Peyer's patch (tissue), 4 donors: Measurements from ENCODE around the gene NPFF. TPM values are rescaled to one million over a fixed set of nuclear protein-coding genes. Genes with fewer than 3 reads are reported as not detected.

ENCODE experiments used
- DNase-seq, 3 donors: peaks; one replicate each; pipeline ENCODE4 v3.0.0-alpha.2; 2017 to 2019
- H3K27ac ChIP-seq, 4 donors: fragments of 200-600 bp; sonication (generic); one replicate each; pipeline ENCODE4 v1.5.1; 2016 to 2019
- H3K27me3 ChIP-seq, 2 donors: fragments of 200-600 bp; sonication (generic); one replicate each; pipeline ENCODE4 v1.5.1; 2019
- H3K36me3 ChIP-seq, 3 donors: fragments of 200-600 bp; sonication (generic); one replicate each; pipeline ENCODE4 v1.5.1; 2016 to 2019
- H3K4me1 ChIP-seq, 4 donors: fragments of 200-600 bp; sonication (generic); one replicate each; pipeline ENCODE4 v1.5.1; 2016 to 2019
- H3K4me3 ChIP-seq, 4 donors: fragments of 200-600 bp; sonication (generic); 1 replicate in 3 of 4; 2 replicates in 1 of 4; pipeline ENCODE4 v1.5.1; 2016 to 2019; ENCODE audit warnings: mild to moderate bottlenecking in 1 of 4
- H3K9me3 ChIP-seq, 4 donors: fragments of 200-600 bp; sonication (generic); one replicate each; pipeline ENCODE4 v1.5.1; 2016 to 2019; ENCODE audit warnings: mild to moderate bottlenecking in 1 of 4
- CTCF ChIP-seq, 6 experiments: fragments of 450-650 bp in 4 of 6; fragments of 200-600 bp in 2 of 6; sonication (generic) in 1 of 6; IDR thresholded peaks; one replicate each; pipeline ENCODE4 v1.5.1; 2017 to 2019; ENCODE audit warnings: antibody characterized with exemption in 6 of 6, mild to moderate bottlenecking in 3 of 6, moderate library complexity in 1 of 6
- POLR2A ChIP-seq, 2 donors: fragments of 450-650 bp; IDR thresholded peaks; one replicate each; pipeline ENCODE4 v1.5.1; 2017; ENCODE audit warnings: antibody characterized with exemption in 2 of 2, mild to moderate bottlenecking in 2 of 2, moderate library complexity in 2 of 2
- total RNA-seq, 4 donors: library from RNA; depleted of rRNA; stranded (reverse); fragments of >200 nt; gene quantifications; one replicate each; pipeline ENCODE4 v1.1.0, GENCODE V29; 2016

Gene NPFF
- total RNA-seq, 4 donors from 2014 or later, result not detected

DNA sequence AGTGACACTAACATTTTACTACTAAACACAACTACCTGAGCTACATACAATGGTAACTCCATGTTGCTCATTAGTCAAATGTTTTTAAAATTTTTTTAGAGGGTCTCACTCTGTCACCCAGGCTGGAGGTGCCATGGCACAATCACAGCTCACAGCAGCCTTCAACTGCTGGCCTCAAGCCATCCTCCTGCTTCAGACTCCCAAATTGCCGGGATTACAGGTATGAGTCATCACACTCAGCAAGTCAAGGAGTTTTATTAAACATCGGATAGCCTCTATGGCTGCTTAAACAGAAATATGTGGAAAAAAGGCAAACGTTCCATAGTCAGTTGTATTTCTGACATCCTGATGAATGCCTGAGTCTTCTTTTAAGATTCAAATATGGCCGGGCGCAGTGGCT, 11.1 kb upstream of the NPFF start:
- Histone ChIP-seq H3K4me1 (no peaks in the 10 kb centered on the region), H3K36me3 (peaks cover 0 to 97% (median 5%) of the 10 kb centered on the region in 3 donors), H3K27me3 (no peaks in the 10 kb centered on the region), H3K4me3 (no peak overlapping the region), H3K27ac (no peak overlapping the region), H3K9me3 (no peaks in the 10 kb centered on the region)
- no peak for TF ChIP-seq CTCF (IDR thresholded peaks at IDR 0.05)
- no peak for TF ChIP-seq POLR2A (IDR thresholded peaks at IDR 0.05)
- no peak for DNase-seq

GRCh38 chr12:53516758-53517455, 9.6 kb upstream of the NPFF start:
- no peaks in the 10 kb centered on the region for H3K4me1 ChIP-seq
- H3K9me3 ChIP-seq, result no peaks in the 10 kb centered on the region
- no peak overlapping the region for H3K4me3 ChIP-seq
- no peak for TF ChIP-seq POLR2A (IDR thresholded peaks at IDR 0.05)
- no peak for TF ChIP-seq CTCF (IDR thresholded peaks at IDR 0.05)
- H3K27me3 ChIP-seq, result no peaks in the 10 kb centered on the region
- H3K27ac ChIP-seq, result no peak overlapping the region
- peaks cover 0 to 97% (median 0%) of the 10 kb centered on the region in 3 donors for H3K36me3 ChIP-seq
- DNase-seq, result no peak

DNA sequence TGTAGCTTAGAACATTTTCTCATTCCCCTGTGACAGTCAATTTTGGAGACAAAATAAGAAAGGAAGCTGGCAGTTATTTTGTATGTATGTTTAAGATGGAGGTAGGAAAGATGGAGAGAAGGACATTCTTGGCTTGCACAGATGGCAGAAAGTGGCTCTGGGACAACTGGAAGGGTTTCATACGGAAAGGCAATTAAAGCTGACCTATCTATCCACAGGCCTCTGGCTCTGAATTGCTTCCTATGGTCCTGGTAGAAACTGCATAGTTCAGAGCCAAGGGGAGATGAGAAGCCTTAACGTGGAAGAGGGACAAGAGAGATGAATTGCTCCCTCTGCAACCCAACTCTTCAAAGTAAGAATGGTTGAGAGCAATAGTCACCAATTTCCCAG, 8.0 kb upstream of the NPFF start:
- Histone ChIP-seq H3K4me1 (no peaks in the 10 kb centered on the region), H3K4me3 (no peak overlapping the region), H3K27me3 (no peaks in the 10 kb centered on the region), H3K27ac (no peak overlapping the region), H3K36me3 (peaks cover 0 to 92% (median 0%) of the 10 kb centered on the region in 3 donors), H3K9me3 (no peaks in the 10 kb centered on the region)
- DNase-seq, result no peak
- TF ChIP-seq CTCF (IDR thresholded peaks at IDR 0.05), result no peak
- no peak for TF ChIP-seq POLR2A (IDR thresholded peaks at IDR 0.05)

DNA sequence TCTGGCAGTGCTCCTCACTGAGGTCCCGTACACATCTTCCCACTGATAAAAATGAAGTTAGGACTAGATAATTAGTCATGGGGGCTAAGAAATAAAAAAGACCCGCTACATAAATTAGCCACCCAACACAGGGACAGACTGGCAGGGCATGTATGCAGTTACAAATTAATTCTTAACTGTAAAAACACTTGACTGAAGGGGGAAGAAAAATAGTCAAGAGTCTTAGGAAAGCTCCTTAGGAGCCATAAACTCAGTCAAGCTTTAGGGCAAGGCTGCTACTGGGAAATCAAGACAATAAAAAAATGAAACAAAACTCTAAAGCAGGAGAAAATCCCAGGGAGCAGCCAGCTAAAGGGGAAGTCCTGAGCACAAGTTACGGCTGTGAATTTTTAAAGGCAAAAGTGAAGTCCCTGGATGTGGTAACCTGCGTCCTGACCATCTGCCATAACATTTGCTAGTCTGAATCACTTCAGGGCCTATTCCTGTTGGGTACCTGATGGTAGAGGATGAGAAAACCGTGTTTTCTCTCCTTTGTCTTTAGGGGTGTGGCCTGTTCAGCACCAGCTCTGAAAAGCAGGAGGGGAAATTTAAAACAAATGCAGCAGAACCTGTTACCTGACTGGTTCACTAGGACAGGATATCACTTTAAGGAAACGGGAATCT, 7.5 kb upstream of the NPFF start:
- Histone ChIP-seq H3K27ac (no peak overlapping the region), H3K36me3 (peaks cover 0 to 88% (median 0%) of the 10 kb centered on the region in 3 donors)
- DNase-seq, result no peak

GRCh38 chr12:53513712-53514410, 6.6 kb upstream of the NPFF start:
- peaks cover 0 to 79% (median 0%) of the 10 kb centered on the region in 3 donors for H3K36me3 ChIP-seq
- H3K27ac ChIP-seq, result no peak overlapping the region
- no peak for DNase-seq

More for the DNA sequence above, 7.5 kb upstream of the NPFF start:
- no peak for TF ChIP-seq CTCF (IDR thresholded peaks at IDR 0.05)
- no peak overlapping the region for H3K4me3 ChIP-seq
- no peaks in the 10 kb centered on the region for H3K27me3 ChIP-seq
- H3K9me3 ChIP-seq, result no peaks in the 10 kb centered on the region
- no peaks in the 10 kb centered on the region for H3K4me1 ChIP-seq

More at GRCh38 chr12:53513712-53514410, 6.6 kb upstream of the NPFF start:
- Histone ChIP-seq H3K4me1 (peaks cover 0 to 1% (median 0%) of the 10 kb centered on the region in 4 donors), H3K4me3 (no peak overlapping the region), H3K9me3 (no peaks in the 10 kb centered on the region), H3K27me3 (no peaks in the 10 kb centered on the region)
- no peak for TF ChIP-seq CTCF (IDR thresholded peaks at IDR 0.05)
- TF ChIP-seq POLR2A (IDR thresholded peaks at IDR 0.05), result no peak
